Measurements from ENCODE around the gene KIRREL3.

GRCh38 chr11:126583594-126584427 lies 416.8 kb downstream of the KIRREL3 start:
- no peak for TF ChIP-seq POLR2A (IDR thresholded peaks at IDR 0.05; ENCODE audit: control extremely low read depth in 1 of 2, low read depth in 2 of 2, low read length in 2 of 2)
- TF ChIP-seq BRCA1 (IDR thresholded peaks at IDR 0.05; ENCODE audit: low read depth, low read length) = no peak
- TF ChIP-seq SUZ12 (IDR thresholded peaks at IDR 0.05; ENCODE audit: low read length) = no peak
- TF ChIP-seq EZH2 (IDR thresholded peaks at IDR 0.05; ENCODE audit: low read depth, low read length, severe bottlenecking) = no peak
- TF ChIP-seq TEAD4 (IDR thresholded peaks at IDR 0.05; ENCODE audit: low read depth, low read length) = no peak
- TF ChIP-seq RFX5 (IDR thresholded peaks at IDR 0.05; ENCODE audit: borderline replicate concordance, low read depth, low read length) = no peak
- no peak for TF ChIP-seq CTCF (IDR thresholded peaks at IDR 0.05; ENCODE audit: control extremely low read depth in 1 of 3, insufficient read depth in 1 of 3, low read depth in 1 of 3, low read length in 3 of 3)
- TF ChIP-seq CBX5 (IDR thresholded peaks at IDR 0.05; ENCODE audit: low read depth, low read length) = no peak
- no peak for TF ChIP-seq GABPA (IDR thresholded peaks at IDR 0.05; ENCODE audit: borderline replicate concordance, insufficient read depth, low read length)

Data from H1 (cell line).